Naive thymus-derived CD4-positive, alpha-beta T cell (primary cell): ENCODE data around the gene AADACL4. TPM values are rescaled to one million over a fixed set of nuclear protein-coding genes. Genes with fewer than 3 reads are reported as not detected.

Source experiments
- ATAC-seq: fragments of 150-1000 bp; cut with Tn5 transposase; 2 replicates; pipeline ENCODE4 v1.10.0; 2021; ENCODE audit warnings: mild to moderate bottlenecking, moderate library complexity
- CTCF ChIA-PET: fragments of 350-600 bp; sonication (Branson Sonifier 250); formaldehyde crosslinking; loops from one replicate; lab custom pipeline; 2021; ENCODE audit warnings: antibody characterized with exemption; lab: Charles Lee
- POLR2A ChIA-PET: fragments of 350-600 bp; sonication (Branson Sonifier 250); formaldehyde crosslinking; loops from one replicate; lab custom pipeline; 2021; ENCODE audit warnings: antibody characterized with exemption, inconsistent platforms; lab: Charles Lee
- DNase-seq, 9 donors: peaks; one replicate each; pipeline versions ENCODE4 v3.0.0 to v3.0.0-alpha.2; 2020 to 2022; ENCODE audit warnings: mixed read lengths in 1 of 9
- H3K27ac ChIP-seq: one replicate; pipeline ENCODE4 v1.7.0; 2013; ENCODE audit warnings: mild to moderate bottlenecking, low read depth, low read length, moderate library complexity
- H3K27me3 ChIP-seq, 2 donors: one replicate each; pipeline ENCODE4 v1.7.0; 2013; ENCODE audit warnings: low read length in 2 of 2, mild to moderate bottlenecking in 2 of 2, moderate library complexity in 2 of 2; ENCODE audit not compliant: control insufficient read depth in 2 of 2, insufficient read depth in 2 of 2
- H3K36me3 ChIP-seq, 3 experiments: 1 replicate in 2 of 3; 2 replicates in 1 of 3; pipeline ENCODE4 v1.7.0; 2013; ENCODE audit warnings: low read length in 3 of 3, mild to moderate bottlenecking in 3 of 3, moderate library complexity in 1 of 3; ENCODE audit not compliant: insufficient read depth in 3 of 3, control insufficient read depth in 2 of 3
- H3K4me1 ChIP-seq, 2 donors: one replicate each; pipeline ENCODE4 v1.7.0; 2013; ENCODE audit warnings: low read length in 2 of 2, mild to moderate bottlenecking in 2 of 2, moderate library complexity in 1 of 2; ENCODE audit not compliant: control insufficient read depth in 2 of 2, insufficient read depth in 2 of 2
- H3K4me3 ChIP-seq: 2 replicates; pipeline ENCODE4 v1.7.0; 2013; ENCODE audit warnings: mild to moderate bottlenecking, low read length
- H3K9me3 ChIP-seq, 3 experiments: 1 replicate in 2 of 3; 2 replicates in 1 of 3; pipeline ENCODE4 v1.7.0; 2013; ENCODE audit warnings: low read length in 3 of 3; ENCODE audit not compliant: control insufficient read depth in 2 of 3
- H3K27ac Mint-ChIP-seq, 9 donors: one replicate each; pipeline ENCODE4 v1.8.0; 2020 to 2022; ENCODE audit warnings: mixed read lengths in 9 of 9, mild to moderate bottlenecking in 8 of 9, moderate library complexity in 5 of 9, inconsistent platforms in 2 of 9
- H3K27me3 Mint-ChIP-seq, 5 donors: one replicate each; pipeline ENCODE4 v1.8.0; 2021 to 2022; ENCODE audit warnings: mixed read lengths in 5 of 5, mild to moderate bottlenecking in 1 of 5
- H3K36me3 Mint-ChIP-seq, 5 donors: one replicate each; pipeline ENCODE4 v1.8.0; 2020 to 2022; ENCODE audit warnings: mixed read lengths in 5 of 5, mild to moderate bottlenecking in 3 of 5, inconsistent platforms in 1 of 5
- H3K4me1 Mint-ChIP-seq, 7 donors: one replicate each; pipeline ENCODE4 v1.8.0; 2020 to 2022; ENCODE audit warnings: mixed read lengths in 7 of 7, mild to moderate bottlenecking in 3 of 7, inconsistent platforms in 1 of 7
- H3K4me3 Mint-ChIP-seq, 10 donors: one replicate each; pipeline ENCODE4 v1.8.0; 2020 to 2022; ENCODE audit warnings: mild to moderate bottlenecking in 10 of 10, mixed read lengths in 10 of 10, moderate library complexity in 6 of 10, inconsistent platforms in 2 of 10
- H3K9me3 Mint-ChIP-seq, 11 donors: one replicate each; pipeline ENCODE4 v1.8.0; 2020 to 2022; ENCODE audit warnings: mixed read lengths in 11 of 11, mild to moderate bottlenecking in 4 of 11, inconsistent platforms in 1 of 11, moderate library complexity in 1 of 11
- intact Hi-C, 2 donors: fragments of 100-400 bp; cut with micrococcal nuclease; formaldehyde crosslinking; loops; one replicate each; pipeline ENCODE4 v1.15.1; 2023
- polyA plus RNA-seq, 2 donors: library from polyadenylated mRNA; unstranded; fragments of 300-500 nt; fragmentation: Illumina TruSeq; gene quantifications; one replicate each; pipeline ENCODE4 v1.2.3, GENCODE V29; 2021
- total RNA-seq, 6 experiments: library from RNA in 5 of 6; stranded (reverse) in 5 of 6; gene quantifications; 1 replicate in 5 of 6; 2 replicates in 1 of 6; pipeline ENCODE4 v1.2.3 and lab custom pipeline; 2021 to 2026

The AADACL4 gene
- total and polyA plus RNA-seq, 7 experiments from 2014 or later: not detected

DNA sequence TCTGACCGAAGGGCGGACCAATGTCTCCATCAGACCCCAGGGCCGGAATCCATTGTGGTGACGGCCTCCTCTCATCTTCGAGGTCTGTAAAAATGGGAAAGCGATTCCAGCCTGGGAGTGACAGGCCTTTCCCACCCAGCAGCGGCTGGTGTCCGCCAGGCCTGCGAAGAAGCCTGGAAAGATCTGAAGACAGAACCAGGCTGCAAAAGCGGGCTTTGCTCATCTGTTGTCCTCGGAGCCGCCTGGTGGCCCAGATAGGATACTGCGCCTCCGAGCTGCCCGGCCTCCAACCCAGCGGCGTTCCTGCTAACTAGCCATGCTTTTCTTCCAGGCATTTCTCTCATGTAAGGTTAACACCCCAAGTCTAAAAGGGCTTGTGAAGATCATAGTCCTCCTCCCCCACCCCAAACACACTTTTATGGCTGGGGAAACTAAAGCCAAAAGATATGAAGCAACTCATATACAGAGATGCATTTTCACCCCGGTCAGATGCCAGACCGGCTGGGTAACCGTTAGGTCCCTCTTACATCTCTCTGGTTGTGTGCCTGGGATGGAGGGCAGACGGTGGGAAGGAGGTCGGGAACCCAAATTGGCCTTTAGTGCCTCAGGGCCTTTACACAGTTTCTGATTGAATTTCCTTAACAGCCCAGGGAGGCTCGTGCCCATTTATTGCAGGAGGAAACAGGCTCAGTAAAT, 23.9 kb upstream of the AADACL4 start:
- ChIA-PET CTCF (interaction anchor here (0.6 to 8.1 kb wide), 16 partner anchors 19 to 569 kb away, joined by 3 to 110 read pairs (median 4); no protein-coding TSS in a partner anchor), POLR2A (interaction anchor here (1.4 to 7.4 kb wide), 5 partner anchors 18 to 234 kb away, joined by 5 to 204 read pairs (median 22); no protein-coding TSS in a partner anchor)
- intact Hi-C loops: loop anchor here (1.0 to 10.0 kb wide), 20 partner anchors 19 to 815 kb away; partner anchors contain the start of genes CLCN6 (in 1 of the 2), MTHFR (in 1 of the 2), TNFRSF1B (in 1 of the 2) and VPS13D (in 1 of the 2)
- Histone ChIP-seq H3K36me3 (peaks cover 0 to 11% (median 0%) of the 10 kb centered on the region in 3 experiments), H3K27me3 (no peaks in the 10 kb centered on the region), H3K27ac (peak overlapping the region; percentile 86), H3K9me3 (no peaks in the 10 kb centered on the region), H3K4me3 (peak overlapping the region; percentile 81), H3K4me1 (peaks cover 22 to 35% of the 10 kb centered on the region in 2 donors)
- H3K36me3 Mint-ChIP-seq: peaks cover 0 to 10% (median 0%) of the 10 kb centered on the region in 5 donors
- peaks cover 0 to 13% (median 0%) of the 10 kb centered on the region in 5 donors for H3K27me3 Mint-ChIP-seq
- peaks cover 0 to 10% (median 0%) of the 10 kb centered on the region in 11 donors for H3K9me3 Mint-ChIP-seq
- ATAC-seq: peak; percentile 69
- peak overlapping the region; percentile 62 to 98 (median 94) for H3K27ac Mint-ChIP-seq
- H3K4me1 Mint-ChIP-seq: peaks cover 27 to 41% (median 38%) of the 10 kb centered on the region in 7 donors
- H3K4me3 Mint-ChIP-seq: peak overlapping the region; percentile 90 to 99 (median 99)
- DNase-seq: peak; percentile 64 to 83 (median 74)

DNA sequence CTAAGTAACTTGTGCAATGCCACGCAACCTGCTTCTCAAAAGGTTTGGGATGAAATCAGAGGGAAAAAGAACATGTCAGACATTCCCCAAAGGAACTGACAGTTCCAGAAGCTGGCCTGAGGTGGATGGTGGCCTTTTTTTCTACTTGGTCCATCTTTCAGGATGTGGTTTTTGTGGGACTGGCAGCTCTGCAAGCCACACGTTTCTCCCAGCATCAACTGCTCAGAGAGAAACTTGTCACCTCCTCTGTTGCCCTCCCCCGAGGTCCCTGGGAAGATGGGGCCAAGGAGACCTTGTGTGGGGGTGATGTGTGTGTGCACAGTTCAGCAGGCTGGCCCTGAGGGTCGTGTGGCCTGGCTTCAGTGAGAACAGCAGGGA, 23.4 kb upstream of the AADACL4 start:
- Histone ChIP-seq H3K4me1 (peaks cover 17 to 30% of the 10 kb centered on the region in 2 donors), H3K9me3 (no peaks in the 10 kb centered on the region), H3K27ac (peak overlapping the region; percentile 1), H3K36me3 (peaks cover 0 to 11% (median 0%) of the 10 kb centered on the region in 3 experiments), H3K27me3 (no peaks in the 10 kb centered on the region), H3K4me3 (no peak overlapping the region)
- H3K27me3 Mint-ChIP-seq: peaks cover 0 to 18% (median 0%) of the 10 kb centered on the region in 5 donors
- CTCF ChIA-PET: interaction anchor here (0.6 to 8.1 kb wide), 14 partner anchors 10 to 569 kb away, joined by 3 to 110 read pairs (median 4); no protein-coding TSS in a partner anchor
- intact Hi-C loops: loop anchor here (1.0 to 2.0 kb wide), 4 partner anchors 39 to 392 kb away; no protein-coding TSS in a partner anchor
- peaks cover 0 to 10% (median 0%) of the 10 kb centered on the region in 11 donors for H3K9me3 Mint-ChIP-seq
- ATAC-seq (no peak), DNase-seq (peak in 3 of 9 donors; percentile 24 to 36 (median 28))
- peak overlapping the region in 6 of 9 donors; percentile 17 to 97 (median 94) for H3K27ac Mint-ChIP-seq
- H3K4me3 Mint-ChIP-seq: peak overlapping the region; percentile 53 to 99 (median 99)
- POLR2A ChIA-PET: interaction anchor here (0.7 to 7.4 kb wide), 4 partner anchors 19 to 301 kb away, joined by 3 to 204 read pairs (median 24); no protein-coding TSS in a partner anchor
- peaks cover 0 to 7% (median 0%) of the 10 kb centered on the region in 5 donors for H3K36me3 Mint-ChIP-seq
- peaks cover 23 to 37% (median 33%) of the 10 kb centered on the region in 7 donors for H3K4me1 Mint-ChIP-seq

DNA sequence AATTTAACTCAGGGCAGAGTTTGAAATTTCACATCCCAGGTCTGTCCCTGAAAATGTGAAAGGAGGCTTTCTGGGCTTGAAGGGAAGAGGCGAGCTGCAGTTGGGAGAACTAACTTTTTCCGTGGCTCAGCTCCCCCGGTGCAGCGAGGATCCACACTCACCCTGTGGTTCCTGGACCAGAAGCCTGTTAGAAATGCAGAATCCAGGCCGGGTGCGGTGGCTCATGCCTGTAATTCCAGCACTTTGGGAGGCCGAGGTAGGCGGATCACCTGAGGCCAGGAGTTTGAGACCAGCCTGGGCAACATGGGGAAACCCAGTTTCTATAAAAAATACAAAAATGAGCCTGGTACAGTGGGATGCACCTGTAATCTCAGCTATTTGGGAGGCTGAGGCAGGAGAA, 23.0 kb upstream of the AADACL4 start:
- no peaks in the 10 kb centered on the region for H3K9me3 ChIP-seq
- H3K36me3 Mint-ChIP-seq: peaks cover 0 to 2% (median 0%) of the 10 kb centered on the region in 5 donors
- ATAC-seq (no peak), DNase-seq (no peak)
- peaks cover 0 to 10% (median 0%) of the 10 kb centered on the region in 11 donors for H3K9me3 Mint-ChIP-seq
- no peak overlapping the region for H3K27ac ChIP-seq
- H3K4me1 ChIP-seq: peaks cover 16 to 25% of the 10 kb centered on the region in 2 donors
- peaks cover 18 to 33% (median 28%) of the 10 kb centered on the region in 7 donors for H3K4me1 Mint-ChIP-seq
- ChIA-PET POLR2A (interaction anchor here (0.7 to 7.4 kb wide), 4 partner anchors 19 to 301 kb away, joined by 3 to 204 read pairs (median 22); no protein-coding TSS in a partner anchor), CTCF (interaction anchor here (0.7 to 8.1 kb wide), 13 partner anchors 9 to 310 kb away, joined by 3 to 110 read pairs (median 4); no protein-coding TSS in a partner anchor)
- peak overlapping the region in 4 of 10 donors; percentile 39 to 99 (median 94) for H3K4me3 Mint-ChIP-seq
- H3K27me3 Mint-ChIP-seq: peaks cover 0 to 20% (median 0%) of the 10 kb centered on the region in 5 donors
- no peaks in the 10 kb centered on the region for H3K27me3 ChIP-seq
- peaks cover 0 to 11% (median 0%) of the 10 kb centered on the region in 3 experiments for H3K36me3 ChIP-seq
- no peak overlapping the region for H3K4me3 ChIP-seq
- H3K27ac Mint-ChIP-seq: peak overlapping the region in 1 of 9 donors; percentile 17
- intact Hi-C loops: loop anchor here (1.0 to 2.0 kb wide), 4 partner anchors 38 to 392 kb away; no protein-coding TSS in a partner anchor

- intact Hi-C loops: loop anchor here in 1 of 2 donors (2.0 kb wide), 1 partner anchor 393 kb away; no protein-coding TSS in a partner anchor
- Mint-ChIP-seq H3K27me3 (peaks cover 0 to 15% (median 0%) of the 10 kb centered on the region in 5 donors), H3K9me3 (peaks cover 0 to 10% (median 0%) of the 10 kb centered on the region in 11 donors), H3K4me1 (peaks cover 15 to 32% (median 29%) of the 10 kb centered on the region in 7 donors), H3K4me3 (no peak overlapping the region), H3K36me3 (no peaks in the 10 kb centered on the region), H3K27ac (no peak overlapping the region)
- ChIA-PET CTCF (interaction anchor here (0.8 to 8.1 kb wide), 7 partner anchors 8 to 311 kb away, joined by 3 to 110 read pairs (median 4); no protein-coding TSS in a partner anchor), POLR2A (interaction anchor here (0.7 to 6.3 kb wide), 4 partner anchors 19 to 302 kb away, joined by 3 to 42 read pairs (median 3); no protein-coding TSS in a partner anchor)
- Histone ChIP-seq H3K9me3 (no peaks in the 10 kb centered on the region), H3K4me3 (no peak overlapping the region), H3K4me1 (peaks cover 18 to 22% of the 10 kb centered on the region in 2 donors), H3K27me3 (no peaks in the 10 kb centered on the region), H3K36me3 (peaks cover 0 to 8% (median 0%) of the 10 kb centered on the region in 3 experiments), H3K27ac (no peak overlapping the region)
- ATAC-seq: no peak
- DNase-seq: no peak
Observed at GRCh38 chr1:12621346-12622335, 22.2 kb upstream of the AADACL4 start.

- no peak overlapping the region for H3K27ac Mint-ChIP-seq
- peaks cover 0 to 6% (median 0%) of the 10 kb centered on the region in 11 donors for H3K9me3 Mint-ChIP-seq
- H3K27ac ChIP-seq: no peak overlapping the region
- H3K27me3 Mint-ChIP-seq: peaks cover 0 to 12% (median 0%) of the 10 kb centered on the region in 5 donors
- no peaks in the 10 kb centered on the region for H3K27me3 ChIP-seq
- no peak for ATAC-seq
- POLR2A ChIA-PET: no interaction called here
- no peak for DNase-seq
- H3K36me3 Mint-ChIP-seq: no peaks in the 10 kb centered on the region
- H3K4me3 ChIP-seq: no peak overlapping the region
- intact Hi-C loops: no loop called here
- H3K9me3 ChIP-seq: no peaks in the 10 kb centered on the region
- H3K4me1 Mint-ChIP-seq: peaks cover 22 to 40% (median 38%) of the 10 kb centered on the region in 7 donors
- H3K4me3 Mint-ChIP-seq: no peak overlapping the region
- peaks cover 22 to 26% of the 10 kb centered on the region in 2 donors for H3K4me1 ChIP-seq
- CTCF ChIA-PET: no interaction called here
- H3K36me3 ChIP-seq: no peaks in the 10 kb centered on the region
Observed at GRCh38 chr1:12622506-12622905, 21.4 kb upstream of the AADACL4 start.
